Breast epithelium (tissue), 4 donors: Measurements from ENCODE around the gene ISYNA1. TPM values are rescaled to one million over a fixed set of nuclear protein-coding genes. Genes with fewer than 3 reads are reported as not detected.

Source experiments
- DNase-seq, 2 donors: peaks; one replicate each; pipeline ENCODE4 v3.0.0-alpha.2; 2019; ENCODE audit warnings: low spot score in 2 of 2
- H3K27ac ChIP-seq, 2 donors: fragments of 200-600 bp; sonication (generic) in 1 of 2; one replicate each; pipeline ENCODE4 v1.5.1; 2016 to 2019; ENCODE audit warnings: mild to moderate bottlenecking in 1 of 2
- H3K27me3 ChIP-seq, 2 donors: fragments of 200-600 bp; sonication (generic) in 1 of 2; one replicate each; pipeline versions ENCODE4 v1.5.1 to v1.6.0; 2017 to 2019; ENCODE audit warnings: control low read depth in 1 of 2, mild to moderate bottlenecking in 1 of 2
- H3K36me3 ChIP-seq: fragments of 200-600 bp; one replicate; pipeline ENCODE4 v1.5.1; 2019
- H3K4me1 ChIP-seq, 2 donors: fragments of 200-600 bp; sonication (generic); one replicate each; pipeline ENCODE4 v1.5.1; 2016 to 2019; ENCODE audit warnings: control low read depth in 1 of 2
- H3K4me3 ChIP-seq, 3 donors: fragments of 200-600 bp; sonication (generic); 1 replicate in 2 of 3; 2 replicates in 1 of 3; pipeline ENCODE4 v1.5.1; 2016 to 2019; ENCODE audit warnings: mild to moderate bottlenecking in 3 of 3, moderate library complexity in 2 of 3
- H3K9me3 ChIP-seq, 2 donors: fragments of 200-600 bp; sonication (generic) in 1 of 2; one replicate each; pipeline ENCODE4 v1.5.1; 2016 to 2019; ENCODE audit warnings: control low read depth in 1 of 2
- POLR2A ChIP-seq: fragments of 450-650 bp; IDR thresholded peaks from one replicate; pipeline ENCODE4 v1.6.1; 2016; ENCODE audit warnings: antibody characterized with exemption, mild to moderate bottlenecking, moderate library complexity
- POLR2AphosphoS5 ChIP-seq, 3 donors: sonication (generic); formaldehyde crosslinking; IDR thresholded peaks; one replicate each; pipeline ENCODE4 v1.6.1; 2017; ENCODE audit warnings: antibody characterized with exemption in 3 of 3
- intact Hi-C: fragments of 100-400 bp; cut with DNase I; formaldehyde crosslinking; loops from one replicate; pipeline ENCODE4 v1.15.1; 2023; ENCODE audit warnings: low total_unique reads
- total RNA-seq, 3 donors: library from RNA; depleted of rRNA; stranded (reverse); fragments of >200 nt; gene quantifications; one replicate each; pipeline ENCODE4 v1.1.0, GENCODE V29; 2016
- TF ChIP-seq, protein P1 (sequence below), 3 donors: fragments of 450-650 bp; IDR thresholded peaks; one replicate each; pipeline ENCODE4 v1.5.1; 2016 to 2017; ENCODE audit warnings: antibody characterized with exemption in 3 of 3, mild to moderate bottlenecking in 3 of 3, moderate library complexity in 3 of 3

ISYNA1 gene
- total RNA-seq, 3 donors from 2014 or later = 7.4 to 42.9 (median 40.2) TPM

DNA sequence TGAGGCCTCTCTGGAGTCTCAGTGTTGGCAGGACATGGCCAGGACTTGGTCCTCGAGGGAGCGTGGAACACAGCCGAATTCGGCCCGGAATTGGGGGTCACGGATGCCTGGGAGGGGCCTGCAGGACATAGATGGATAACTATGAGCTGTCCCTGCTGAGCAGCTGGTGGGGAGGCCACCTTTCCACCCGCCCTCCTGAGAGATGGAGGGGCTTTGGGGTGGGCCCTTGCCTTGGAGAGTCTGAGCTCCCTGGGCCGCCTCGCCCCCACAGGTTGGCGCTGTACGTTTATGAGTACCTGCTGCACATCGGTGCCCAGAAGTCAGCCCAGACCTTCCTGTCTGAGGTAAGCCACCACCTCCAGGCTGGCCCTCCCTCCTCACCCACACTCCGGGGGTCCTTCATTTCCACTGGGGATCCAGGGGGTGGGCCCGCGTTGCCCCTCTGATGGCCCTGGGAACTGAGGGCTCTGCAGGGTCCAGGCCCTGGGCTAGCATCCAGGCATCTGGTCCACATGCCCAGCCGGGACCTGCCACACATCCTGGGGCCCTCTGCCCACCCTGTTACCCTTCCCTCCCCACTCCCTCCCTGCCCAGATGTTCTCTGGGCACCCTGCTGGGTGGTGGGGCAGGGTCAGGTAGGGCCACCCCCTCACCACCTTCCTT lies 10.7 kb downstream of the ISYNA1 start:
- peak overlapping the region in 1 of 2 donors; percentile 82 for H3K27ac ChIP-seq
- H3K4me3 ChIP-seq = no peak overlapping the region
- DNase-seq = no peak
- no peaks in the 10 kb centered on the region for H3K9me3 ChIP-seq
- no peaks in the 10 kb centered on the region for H3K36me3 ChIP-seq
- TF ChIP-seq, protein P1, sequence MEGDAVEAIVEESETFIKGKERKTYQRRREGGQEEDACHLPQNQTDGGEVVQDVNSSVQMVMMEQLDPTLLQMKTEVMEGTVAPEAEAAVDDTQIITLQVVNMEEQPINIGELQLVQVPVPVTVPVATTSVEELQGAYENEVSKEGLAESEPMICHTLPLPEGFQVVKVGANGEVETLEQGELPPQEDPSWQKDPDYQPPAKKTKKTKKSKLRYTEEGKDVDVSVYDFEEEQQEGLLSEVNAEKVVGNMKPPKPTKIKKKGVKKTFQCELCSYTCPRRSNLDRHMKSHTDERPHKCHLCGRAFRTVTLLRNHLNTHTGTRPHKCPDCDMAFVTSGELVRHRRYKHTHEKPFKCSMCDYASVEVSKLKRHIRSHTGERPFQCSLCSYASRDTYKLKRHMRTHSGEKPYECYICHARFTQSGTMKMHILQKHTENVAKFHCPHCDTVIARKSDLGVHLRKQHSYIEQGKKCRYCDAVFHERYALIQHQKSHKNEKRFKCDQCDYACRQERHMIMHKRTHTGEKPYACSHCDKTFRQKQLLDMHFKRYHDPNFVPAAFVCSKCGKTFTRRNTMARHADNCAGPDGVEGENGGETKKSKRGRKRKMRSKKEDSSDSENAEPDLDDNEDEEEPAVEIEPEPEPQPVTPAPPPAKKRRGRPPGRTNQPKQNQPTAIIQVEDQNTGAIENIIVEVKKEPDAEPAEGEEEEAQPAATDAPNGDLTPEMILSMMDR (IDR thresholded peaks at IDR 0.05) = no peak
- no peak for TF ChIP-seq POLR2AphosphoS5 (IDR thresholded peaks at IDR 0.05)
- no peak for TF ChIP-seq POLR2A
- intact Hi-C loops = no loop called here
- H3K27me3 ChIP-seq = no peaks in the 10 kb centered on the region
- peaks cover 0 to 6% of the 10 kb centered on the region in 2 donors for H3K4me1 ChIP-seq

DNA sequence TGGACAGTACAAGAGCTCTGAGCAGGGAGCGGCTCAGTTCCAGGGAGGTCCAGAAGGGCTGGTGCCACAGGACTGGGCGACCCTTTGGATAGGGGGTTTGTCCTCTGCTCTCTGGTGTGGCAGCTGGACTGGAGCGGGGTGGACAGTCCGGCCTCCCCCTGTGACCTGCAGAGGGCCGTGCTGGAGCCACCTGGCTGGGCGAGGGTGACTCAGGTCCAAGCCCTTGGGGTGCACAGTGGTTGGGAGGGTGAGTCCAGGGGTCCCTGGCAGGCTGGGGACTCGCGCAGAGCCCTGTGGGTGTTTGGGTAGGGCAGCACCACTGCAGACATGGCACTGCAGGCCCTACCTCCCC lies 11.5 kb downstream of the ISYNA1 start:
- Histone ChIP-seq H3K27ac (peak overlapping the region; percentile 40 to 82), H3K9me3 (no peaks in the 10 kb centered on the region), H3K36me3 (no peaks in the 10 kb centered on the region), H3K27me3 (no peaks in the 10 kb centered on the region), H3K4me1 (peaks cover 0 to 9% of the 10 kb centered on the region in 2 donors), H3K4me3 (peak overlapping the region in 1 of 3 donors; percentile 19)
- DNase-seq = no peak
- TF ChIP-seq, protein P1 (IDR thresholded peaks at IDR 0.05) = no peak
- TF ChIP-seq POLR2A (no peak), POLR2AphosphoS5 (IDR thresholded peaks at IDR 0.05) (no peak)
- intact Hi-C loops = no loop called here

DNA sequence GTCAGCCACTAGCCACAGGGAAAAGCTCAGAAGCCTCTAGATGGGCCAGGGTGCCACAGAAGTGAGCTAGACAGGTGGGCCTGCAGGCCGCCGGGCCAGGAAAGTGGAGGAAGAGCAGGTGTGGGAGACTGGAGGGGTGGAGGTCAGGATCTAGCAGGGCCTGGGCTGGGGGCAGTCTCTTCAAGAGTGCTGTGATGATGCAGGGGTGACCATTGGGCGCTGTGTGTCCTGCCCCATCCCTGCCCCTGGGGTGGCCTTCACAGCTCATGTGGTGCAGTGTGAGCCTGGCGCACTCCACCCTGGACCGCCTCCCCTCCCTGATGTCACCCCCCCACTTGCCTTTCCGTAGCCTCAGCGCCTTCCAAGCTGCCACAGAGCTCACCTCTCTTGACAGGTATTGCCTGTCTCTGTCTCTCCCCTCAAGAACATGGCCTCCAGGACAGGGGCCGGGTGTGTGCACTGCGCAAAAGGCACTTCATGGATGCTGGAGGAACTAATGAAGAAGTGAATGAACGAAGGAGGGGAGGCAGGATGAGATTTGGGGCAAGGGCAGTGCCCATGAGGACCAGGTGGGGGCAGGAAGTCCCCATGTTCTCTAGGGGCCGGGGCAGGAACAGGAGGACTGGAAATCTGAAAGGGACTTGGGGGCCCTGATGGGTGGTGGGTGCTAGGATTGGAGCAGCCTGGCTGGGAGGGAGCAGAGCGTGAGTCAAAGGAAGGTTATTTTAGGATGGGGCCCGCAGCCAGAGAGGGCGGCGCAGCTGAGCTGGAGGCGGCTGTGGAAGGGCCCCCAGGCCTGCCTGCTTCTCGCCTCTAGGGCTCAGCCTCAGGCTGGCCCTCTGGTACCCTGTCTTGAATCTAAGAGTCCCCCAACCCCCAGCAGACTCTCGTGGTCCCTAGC lies 12.2 kb downstream of the ISYNA1 start:
- intact Hi-C loops = no loop called here
- H3K27ac ChIP-seq = peak overlapping the region; percentile 40 to 82
- no peaks in the 10 kb centered on the region for H3K9me3 ChIP-seq
- peaks cover 0 to 14% of the 10 kb centered on the region in 2 donors for H3K4me1 ChIP-seq
- peak overlapping the region in 1 of 3 donors; percentile 19 for H3K4me3 ChIP-seq
- H3K27me3 ChIP-seq = no peaks in the 10 kb centered on the region
- DNase-seq = no peak
- no peaks in the 10 kb centered on the region for H3K36me3 ChIP-seq
- TF ChIP-seq POLR2AphosphoS5 (IDR thresholded peaks at IDR 0.05) = no peak
- TF ChIP-seq, protein P1 (IDR thresholded peaks at IDR 0.05) = no peak
- TF ChIP-seq POLR2A = no peak

DNA sequence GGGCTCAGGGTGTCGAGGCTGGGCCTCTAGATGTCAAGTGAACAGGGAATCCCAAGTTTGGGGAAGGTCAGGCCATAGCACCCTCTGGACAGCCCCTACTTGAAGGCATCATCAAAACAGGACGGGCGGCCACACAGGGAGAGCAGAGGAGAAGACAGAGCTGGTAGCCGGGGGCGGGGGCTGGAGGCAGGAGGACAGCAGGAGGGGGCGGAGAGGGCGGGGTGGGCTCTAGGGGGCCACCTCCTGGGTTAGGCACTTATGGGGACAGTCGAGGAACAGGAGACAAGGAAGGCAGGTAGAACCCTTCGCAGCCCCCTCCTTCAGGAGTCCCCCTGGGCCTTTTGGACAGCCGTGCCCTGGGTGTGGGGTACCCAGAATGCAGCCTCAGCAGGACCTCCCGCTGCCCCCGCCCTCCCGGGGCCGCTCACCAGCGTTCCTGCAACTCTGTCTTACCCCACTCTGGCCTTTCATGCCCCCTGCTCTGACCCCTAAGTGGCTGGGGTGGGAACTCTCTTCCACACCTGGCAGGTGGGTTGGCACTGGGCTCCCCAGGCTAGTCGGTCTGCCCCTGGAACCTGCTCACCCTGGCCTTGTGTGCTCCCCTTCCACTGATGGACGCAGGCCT lies 12.9 kb downstream of the ISYNA1 start:
- H3K4me1 ChIP-seq = peaks cover 0 to 16% of the 10 kb centered on the region in 2 donors
- intact Hi-C loops = no loop called here
- no peaks in the 10 kb centered on the region for H3K36me3 ChIP-seq
- H3K9me3 ChIP-seq = no peaks in the 10 kb centered on the region
- H3K27me3 ChIP-seq = no peaks in the 10 kb centered on the region
- no peak for DNase-seq
- H3K4me3 ChIP-seq = no peak overlapping the region
- TF ChIP-seq POLR2A (no peak), POLR2AphosphoS5 (IDR thresholded peaks at IDR 0.05) (no peak)
- TF ChIP-seq, protein P1 (IDR thresholded peaks at IDR 0.05) = no peak
- peak overlapping the region; percentile 33 to 82 for H3K27ac ChIP-seq
